GM18498 (cell line): ENCODE data around the gene TXNIP.

Source experiments
- ATAC-seq: cut with Tn5 transposase; IDR thresholded peaks from one replicate; pipeline ENCODE4 v1.9.1; 2021; ENCODE audit warnings: mild to moderate bottlenecking, moderate library complexity; ENCODE audit not compliant: unreplicated experiment

The TXNIP gene

DNA sequence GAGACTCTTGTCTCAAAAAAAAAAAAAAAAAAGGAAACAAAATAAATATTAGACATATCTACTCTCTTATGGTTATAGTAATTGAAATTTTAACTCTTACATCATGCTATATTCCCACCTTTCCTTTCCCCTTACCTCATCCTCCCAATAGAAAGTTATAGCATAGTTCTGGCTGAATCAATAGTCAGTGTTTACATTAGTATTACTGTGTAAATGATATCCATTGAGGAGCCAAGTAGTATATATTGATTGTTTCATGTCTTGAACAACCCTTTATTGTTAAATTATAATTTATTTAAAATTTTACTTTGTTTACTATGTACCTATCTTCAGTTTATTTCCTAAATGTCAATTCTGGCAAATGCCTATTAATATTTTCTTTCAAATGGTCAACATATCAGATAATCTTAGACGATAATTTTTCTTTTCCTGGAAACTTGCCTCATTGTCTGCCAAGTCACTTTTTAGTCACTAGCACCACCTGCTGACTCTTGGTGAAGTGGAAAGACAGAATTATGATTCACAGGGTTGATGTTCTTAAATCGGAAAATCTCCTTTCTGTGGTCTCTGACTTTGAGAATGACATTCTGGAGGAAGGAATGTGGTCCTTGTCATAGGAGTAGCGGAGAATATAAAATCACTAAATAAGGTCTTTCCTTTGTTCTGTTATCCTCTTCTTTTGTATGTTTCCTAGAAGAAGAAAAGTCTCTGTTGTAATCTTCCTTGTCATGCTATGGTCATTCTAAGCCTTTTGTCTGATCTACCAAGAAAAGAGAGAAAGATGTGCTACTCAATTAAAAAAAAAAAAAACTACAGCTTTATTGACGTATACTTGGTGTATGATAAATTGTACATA is 16.6 kb upstream of the TXNIP start:
- no peak for ATAC-seq

DNA sequence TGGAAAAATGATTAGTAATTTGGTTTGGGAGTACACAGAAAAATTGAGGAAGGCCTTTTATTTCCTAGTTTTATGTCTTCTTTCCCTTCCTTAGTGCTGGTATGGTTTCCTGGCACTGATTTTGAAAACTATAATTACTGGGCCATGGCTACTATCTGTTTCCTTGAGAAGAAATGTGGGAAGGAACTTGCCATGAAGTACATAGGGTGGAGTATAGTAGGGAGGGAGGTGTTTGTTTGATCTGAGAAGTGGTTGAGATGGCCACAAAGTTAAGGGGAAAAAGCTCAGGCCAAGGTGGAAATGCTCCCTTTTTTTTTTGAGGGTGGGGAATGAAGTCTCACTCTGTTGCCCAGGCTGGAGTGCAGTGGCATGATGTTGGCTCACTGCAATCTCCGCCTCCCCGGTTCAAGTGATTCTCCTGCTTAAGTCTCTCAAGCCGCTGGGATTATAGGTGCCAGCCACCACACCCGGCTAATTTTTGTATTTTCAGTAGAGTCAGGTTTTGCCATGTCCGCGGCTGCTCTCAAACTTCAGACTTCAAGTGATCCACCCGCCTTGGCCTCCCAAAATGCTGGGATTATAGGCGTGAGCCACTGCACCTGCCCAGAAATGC is 13.9 kb upstream of the TXNIP start:
- ATAC-seq = no peak

DNA sequence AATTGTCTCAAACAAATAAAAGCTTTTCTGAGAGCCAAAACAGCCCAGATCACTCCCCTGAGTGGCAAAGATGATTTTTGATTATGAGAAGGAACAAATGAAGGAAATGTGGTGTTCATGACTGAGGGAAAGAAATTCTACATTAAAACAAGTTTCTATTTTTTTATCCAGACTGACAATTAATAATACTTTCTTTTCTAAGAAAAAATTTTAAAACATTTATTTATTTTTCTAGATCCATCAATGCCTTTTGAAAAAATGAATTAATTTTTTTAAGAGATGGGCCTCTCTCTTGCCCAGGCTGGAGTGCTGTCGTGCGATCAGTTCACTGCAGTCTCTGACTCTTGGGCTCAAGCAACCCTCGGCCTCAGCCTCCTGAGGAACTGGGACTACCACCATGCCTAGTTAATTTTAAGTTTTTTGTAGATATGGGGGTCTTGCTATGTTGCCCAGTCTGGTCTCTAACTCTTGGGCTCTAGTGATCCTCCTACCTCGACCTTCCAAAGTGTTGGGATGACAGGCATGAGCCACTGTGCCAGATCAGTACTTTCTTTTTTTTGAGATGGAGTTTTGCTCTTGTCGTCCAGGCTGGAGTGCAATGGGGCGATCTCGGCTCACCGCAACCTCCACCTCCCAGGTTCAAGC is 11.2 kb upstream of the TXNIP start:
- ATAC-seq = no peak

DNA sequence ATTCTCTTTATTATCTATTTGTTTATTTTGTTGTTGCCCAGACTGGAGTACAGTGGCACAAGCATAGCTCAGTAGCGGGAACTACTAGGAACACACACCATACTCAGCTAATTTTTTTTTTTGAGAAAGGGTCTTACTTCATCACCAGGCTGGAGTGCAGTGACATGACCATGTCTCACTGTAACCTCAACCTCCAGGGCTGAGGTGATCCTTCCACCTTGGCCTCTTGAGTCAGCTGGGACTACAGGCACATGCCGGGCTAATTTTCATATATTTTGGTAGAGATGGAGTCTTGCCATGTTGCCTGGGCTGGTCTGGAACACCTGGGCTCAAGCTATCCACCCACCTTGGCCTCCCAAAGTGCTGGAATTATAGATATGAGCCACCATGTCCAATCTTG is 5.3 kb upstream of the TXNIP start:
- no peak for ATAC-seq

DNA sequence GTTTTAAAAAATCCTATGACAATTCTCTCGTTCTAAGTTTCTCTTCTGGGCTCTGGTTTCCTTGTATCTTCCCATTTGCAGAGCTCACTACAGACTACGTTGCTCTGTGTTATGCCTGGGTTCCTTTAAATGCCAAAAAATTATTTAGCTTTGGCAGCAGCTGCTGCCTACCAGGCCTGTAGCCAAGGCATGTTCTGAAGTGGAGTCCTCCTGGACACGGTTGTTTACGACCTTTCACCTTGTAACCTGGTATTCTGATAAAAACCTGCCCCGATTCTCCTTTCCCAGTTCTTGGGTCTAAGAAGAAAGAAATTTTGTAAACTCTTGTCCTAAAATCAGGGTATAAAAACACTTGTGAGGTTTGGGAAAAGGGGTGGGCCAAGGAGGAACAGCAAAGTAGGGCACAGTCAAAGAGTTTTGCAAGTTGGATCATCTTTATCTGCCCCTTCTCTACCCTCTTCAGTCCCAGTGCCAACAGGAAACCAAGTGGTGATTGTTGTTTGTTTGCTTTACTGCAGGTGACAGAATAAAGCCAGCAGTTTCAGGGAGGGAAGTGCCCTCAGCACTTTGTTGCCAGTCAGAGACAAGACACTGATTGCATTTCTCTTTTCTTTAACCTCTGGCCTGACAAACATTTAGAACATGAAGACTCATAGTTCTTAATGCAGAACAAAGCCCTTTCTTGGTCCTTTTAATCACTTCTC is 3.1 kb upstream of the TXNIP start:
- no peak for ATAC-seq

DNA sequence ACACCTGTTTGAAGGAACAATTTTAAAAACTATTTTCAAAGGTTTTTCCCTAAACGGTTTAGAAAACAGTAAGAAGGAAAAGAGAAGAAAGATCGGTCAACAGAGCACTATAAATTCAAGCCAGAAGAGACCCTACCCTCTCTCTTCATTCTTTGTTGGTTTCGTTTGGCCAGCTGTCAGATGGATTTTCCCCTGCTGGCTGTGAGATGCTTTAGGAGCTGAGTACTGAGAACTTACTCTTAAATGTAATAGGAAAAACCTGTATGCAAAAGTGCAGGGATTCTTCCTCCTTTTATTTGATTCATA is 1.3 kb upstream of the TXNIP start:
- ATAC-seq = no peak

DNA sequence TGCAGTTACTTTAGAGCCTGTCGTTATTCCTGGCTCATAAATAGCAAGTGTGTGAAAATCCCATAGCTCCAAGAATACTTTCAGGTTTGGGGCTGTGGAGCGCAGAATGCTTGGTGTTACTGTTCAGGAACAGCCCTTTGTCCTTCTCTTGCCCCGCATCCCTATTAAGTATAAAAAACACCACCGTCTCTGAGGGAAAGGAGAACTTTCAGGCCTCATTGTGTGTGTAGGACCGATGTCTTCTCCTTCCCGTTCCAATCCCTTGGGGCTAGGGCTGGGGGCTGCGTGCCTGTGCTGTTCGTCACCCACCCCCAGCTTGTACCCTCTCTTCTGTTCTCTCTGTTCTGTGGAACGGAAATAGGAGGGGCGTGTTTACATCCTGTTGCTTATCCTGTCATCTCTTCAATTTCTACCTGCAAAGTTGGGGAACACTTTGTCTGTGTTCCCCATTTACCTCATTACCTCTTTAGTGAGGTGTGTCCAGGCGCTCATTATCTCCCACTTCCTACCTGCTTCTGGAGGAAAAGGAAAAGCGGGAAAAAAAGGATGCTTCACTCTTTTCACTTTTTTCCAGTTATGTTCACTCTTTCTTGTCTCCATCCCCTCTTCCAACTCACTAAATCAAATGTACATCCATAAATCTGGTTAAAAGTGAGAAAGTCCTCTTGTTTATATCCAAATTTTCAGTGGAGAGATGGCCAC is 788 bp upstream of the TXNIP start:
- ATAC-seq = peak; percentile 40

DNA sequence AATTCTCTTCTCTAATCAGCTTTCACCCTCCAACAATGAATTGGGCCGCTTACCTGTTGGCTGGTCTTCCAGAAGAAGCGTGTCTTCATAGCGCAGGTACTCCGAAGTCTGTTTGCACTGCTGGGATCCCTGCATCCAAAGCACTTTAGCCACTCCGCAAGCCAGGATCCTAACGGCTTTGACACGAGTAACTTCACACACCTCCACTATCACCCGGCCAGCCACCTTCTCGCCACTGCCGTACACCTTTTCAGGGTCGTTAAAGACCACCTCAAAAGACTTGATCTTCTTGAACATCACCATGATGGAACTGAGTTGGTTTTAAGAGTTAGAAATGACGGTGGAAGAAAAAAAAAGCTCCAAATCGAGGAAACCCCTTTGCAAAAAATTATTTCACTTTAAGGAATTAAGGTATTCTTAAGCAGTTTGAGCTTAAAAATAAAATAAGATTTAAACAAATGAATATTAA is 381 bp downstream of the TXNIP start:
- no peak for ATAC-seq

DNA sequence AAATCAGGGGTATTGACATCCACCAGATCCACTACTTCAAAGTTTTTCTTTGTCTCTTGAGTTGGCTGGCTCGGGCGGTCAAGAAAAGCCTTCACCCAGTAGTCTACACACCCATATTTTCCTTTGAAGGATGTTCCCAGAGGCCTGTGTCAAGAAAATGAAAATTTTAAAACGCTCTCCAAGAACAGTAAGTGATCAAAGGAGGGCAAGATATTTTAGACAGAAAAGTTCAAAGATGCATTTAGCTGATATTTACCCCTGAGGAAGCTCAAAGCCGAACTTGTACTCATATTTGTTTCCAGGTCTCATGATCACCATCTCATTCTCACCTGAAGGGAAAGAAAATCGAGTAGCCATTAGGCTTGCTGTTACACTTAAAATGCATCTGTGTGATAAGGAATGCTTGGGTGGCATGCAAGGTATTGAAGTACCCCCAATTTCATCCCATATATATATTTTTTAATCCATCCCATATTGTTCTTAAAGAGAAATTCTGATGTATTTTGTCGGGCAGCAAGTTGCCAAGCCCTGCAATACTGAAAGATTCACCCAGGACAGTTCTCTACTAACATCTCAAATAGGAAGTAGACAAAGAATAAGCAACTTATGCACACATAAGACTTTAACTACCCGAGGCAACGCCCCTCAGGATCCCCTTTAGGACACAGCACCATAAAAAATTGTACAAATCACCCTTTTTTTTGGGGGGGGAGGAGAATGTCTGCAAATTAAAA is 1.1 kb downstream of the TXNIP start:
- no peak for ATAC-seq

DNA sequence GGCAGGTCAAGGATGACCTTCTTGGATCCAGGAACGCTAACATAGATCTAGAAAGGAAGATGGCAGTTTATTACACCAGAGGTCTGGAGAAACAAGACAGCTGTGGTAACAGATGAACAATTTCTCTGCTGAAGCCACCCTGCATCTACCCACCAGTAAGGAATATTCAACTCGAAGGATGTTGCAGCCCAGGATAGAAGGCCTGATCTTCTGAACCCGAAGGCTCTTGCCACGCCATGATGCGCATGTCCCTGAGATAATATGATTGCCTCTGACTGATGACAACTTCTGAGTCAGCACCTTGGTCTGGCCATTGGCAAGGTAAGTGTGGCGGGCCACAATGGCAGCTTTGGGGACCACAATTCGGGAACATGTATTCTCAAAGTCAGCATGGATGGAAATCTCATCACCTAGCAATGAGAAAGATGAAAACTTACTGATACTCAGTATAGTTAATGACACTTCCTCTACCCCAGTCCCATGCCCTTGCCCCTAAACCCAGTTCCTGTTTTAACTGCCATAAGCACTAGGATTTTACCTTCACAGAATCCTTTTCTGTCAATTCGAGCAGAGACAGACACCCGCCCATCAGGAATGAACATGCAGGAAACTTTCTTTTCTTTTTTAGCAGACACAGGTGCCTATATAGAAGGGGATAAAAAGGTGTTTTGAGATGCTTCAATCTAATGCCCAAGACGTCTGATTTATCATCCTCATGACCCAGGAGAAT is 1.8 kb downstream of the TXNIP start:
- no peak for ATAC-seq

DNA sequence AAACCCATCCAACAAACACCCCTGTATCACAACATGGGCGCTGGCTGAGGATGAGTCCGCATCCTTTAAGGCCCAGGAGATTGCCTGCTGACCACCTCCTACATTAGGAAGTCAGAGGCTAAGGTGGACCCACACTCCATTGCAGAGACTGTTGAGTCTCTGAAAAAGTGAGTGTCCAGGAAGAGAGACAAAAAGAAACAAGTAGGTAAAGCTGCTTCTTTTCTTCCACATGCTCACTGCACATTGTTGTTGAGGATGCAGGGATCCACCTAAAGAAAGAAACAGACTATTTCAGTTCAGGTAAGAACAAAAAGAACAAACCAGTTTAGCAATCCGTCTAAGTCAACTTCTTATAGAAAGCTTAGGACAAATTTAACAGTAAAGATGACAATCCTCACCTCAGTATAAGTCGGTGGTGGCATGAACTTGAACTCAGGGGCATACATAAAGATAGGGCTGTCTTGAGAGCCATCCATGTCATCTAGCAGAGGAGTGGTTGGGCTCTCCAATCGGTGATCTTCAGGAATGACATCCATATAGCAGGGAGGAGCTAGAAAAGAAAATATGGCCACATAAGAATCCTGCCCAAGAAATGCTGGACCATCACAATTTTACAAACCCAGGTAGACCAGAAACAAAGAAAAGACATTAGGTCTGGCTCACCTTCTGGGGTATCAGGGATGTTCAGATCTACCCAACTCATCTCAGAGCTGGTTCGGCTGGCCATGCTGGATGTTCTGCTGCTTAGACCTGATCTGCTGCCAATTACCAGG is 2.6 kb downstream of the TXNIP start:
- ATAC-seq = no peak

DNA sequence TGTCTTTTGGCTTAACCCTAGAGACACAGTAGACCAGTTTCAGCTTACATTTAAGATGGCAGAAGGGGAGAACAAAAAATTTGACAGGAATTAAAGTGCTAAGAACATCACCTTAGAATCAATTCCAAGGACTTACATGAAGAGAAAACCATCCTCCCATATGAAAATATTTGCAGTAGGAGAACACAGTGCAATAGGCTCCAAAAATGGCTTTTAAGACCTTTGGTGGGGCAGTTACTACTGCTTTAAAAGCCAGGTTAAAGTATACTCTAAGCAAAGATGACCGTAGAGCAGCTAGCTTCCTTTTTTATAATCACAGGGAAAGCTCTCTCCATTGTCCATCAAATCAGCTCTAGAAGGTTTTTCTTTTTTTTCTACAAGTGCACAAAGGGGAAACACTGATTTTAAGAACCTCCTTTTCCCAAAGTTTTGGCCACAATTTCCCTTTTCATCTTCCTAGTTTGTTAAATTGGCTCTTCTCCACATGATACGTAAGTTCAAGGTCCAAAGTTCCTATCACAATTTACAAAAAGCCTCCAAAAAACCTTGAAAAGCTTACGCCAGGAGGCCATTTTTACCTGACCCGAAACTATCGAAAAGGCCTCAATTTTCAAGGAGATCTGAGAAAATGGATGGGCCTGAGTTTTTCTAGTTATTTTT is 3.3 kb downstream of the TXNIP start:
- ATAC-seq = no peak

DNA sequence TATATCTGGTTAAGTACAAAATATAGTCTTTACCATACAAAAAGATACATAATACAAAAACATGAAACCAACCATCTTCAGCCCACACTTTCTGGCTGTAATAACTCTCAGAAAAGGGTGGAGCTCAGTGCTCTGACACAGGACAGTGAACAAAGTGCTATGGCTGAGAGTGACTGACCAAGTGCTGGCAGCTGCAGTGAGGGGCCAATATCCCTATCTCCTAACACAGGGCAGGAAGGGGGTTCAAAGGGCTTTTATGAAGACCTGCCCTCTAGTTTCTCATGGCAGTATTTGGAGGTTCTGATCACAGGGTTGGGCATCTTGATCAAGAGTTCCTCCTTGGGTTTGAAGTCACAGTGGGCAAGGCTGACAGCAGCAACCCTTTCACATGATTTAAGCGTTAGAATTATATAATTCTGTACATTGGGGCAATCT is 3.9 kb downstream of the TXNIP start:
- ATAC-seq = no peak

DNA sequence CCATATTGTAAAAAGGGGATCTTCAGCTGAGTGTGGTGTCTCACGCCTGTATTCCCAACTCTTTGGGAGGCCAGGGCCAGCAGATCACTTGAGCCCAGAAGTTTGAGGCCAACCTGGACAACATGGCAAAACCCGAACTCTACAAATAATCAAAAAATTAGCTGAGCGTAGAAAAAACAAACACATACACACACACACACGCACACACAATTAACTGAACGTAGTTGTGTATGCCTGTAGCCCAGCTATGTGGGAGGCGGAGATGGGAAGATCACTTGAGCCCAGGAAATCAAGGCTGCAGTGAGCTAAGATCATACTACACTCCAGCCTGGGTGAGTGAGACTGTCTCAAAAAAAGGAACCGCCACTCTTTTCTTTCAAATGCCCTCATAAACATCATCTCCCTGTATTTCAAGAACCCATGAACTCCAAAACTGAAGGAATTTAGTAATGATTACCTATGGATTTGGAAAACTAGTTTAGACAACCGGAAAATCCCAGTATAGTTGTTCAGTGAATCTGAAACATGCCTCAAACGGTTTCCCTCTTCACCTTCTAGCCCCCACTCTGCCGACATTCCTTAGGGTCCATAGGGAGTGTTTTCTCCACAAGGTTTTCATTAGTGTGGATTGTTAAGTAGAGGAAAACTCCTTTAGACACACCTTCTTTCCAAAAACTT is 4.5 kb downstream of the TXNIP start:
- no peak for ATAC-seq

DNA sequence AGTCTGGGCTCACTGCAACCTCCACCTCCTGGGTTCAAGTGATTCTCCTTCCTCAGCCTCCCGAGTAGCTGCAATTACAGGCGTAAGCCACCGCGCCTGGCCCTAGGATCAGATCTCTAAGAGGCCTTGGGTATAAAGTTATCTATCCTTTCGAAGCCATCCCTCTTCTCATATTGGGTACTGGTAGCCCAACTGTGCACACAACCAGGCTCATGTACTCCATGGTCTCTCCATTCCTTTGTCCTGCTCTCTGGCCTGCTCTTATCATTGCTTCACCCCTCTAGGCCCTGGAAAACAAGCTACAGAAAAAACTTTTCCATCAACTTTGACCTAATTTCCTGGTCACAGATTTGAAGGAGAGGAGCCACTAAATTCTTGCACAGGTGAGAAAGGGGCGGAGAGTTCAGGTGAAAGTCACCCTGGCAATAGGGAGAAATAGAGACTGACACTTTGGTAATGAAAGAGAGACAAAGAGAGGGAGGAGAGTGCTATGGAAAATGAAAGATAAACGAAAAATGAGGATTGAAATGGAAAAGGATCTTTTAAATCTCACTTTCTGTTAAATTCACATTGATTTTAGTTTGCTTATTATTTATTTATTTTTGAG is 6.0 kb downstream of the TXNIP start:
- no peak for ATAC-seq

DNA sequence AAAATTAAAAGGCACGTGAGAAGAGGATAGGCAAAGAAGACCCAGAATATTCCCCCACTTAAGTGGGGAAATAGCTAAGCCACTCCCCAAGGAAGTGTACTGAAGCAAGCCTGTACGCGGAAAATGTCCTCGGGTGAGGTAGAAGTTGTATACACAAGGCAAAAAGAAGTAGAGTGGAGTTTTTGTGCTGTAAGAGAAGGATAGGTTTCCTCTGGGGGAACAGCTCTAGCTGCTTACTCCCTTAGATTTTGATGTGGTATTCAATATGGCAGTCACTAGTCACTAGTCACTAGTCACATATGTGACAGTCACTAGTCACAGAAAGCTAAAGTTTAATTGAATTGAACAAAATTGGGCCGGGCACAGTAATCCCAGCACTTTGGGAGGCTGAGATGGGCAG is 7.6 kb downstream of the TXNIP start:
- ATAC-seq = no peak

DNA sequence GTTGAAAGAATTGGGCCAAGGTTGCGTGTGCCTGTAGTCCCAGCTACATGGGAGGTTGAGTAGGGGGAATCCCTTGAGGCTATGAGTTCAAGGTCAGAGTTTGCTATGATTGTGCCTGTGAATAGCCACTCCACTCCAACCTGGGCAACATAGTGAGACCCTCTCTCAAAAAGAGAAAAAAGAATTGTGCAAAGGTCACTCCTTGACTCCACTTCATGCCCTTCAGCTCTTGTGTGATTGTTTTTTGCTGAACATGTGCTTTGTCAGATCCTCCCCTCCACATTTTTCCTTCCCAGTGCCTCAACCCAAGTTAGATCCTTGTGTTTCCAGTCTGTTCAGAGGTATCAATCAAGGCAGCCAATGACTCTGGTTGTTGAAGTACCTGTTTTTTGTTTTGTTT is 8.5 kb downstream of the TXNIP start:
- no peak for ATAC-seq
